ENCODE results near the gene M1AP.

Gene M1AP

DNA sequence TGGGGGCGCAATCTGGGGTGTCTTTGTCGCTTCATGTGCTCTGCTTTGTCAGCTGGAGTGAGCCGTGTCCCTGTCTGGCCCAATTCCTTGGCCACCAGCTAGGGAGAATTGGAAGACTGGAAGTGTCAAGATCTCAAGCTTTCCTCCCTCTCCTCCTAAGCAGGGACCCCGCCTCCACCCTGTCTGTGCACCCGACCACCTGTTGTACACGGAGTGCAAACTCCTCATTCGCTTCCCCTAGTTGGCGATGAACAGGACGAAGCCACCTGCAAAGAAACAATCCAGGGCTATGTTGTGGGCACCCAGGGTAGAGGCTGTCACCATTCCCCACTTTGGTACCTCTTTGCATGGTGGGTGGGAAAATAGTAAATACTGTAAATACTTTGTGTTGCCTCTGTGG is 120.4 kb downstream of the M1AP start:
- FAIRE-seq, result no peak
- no peak for DNase-seq (ENCODE audit: low spot score)

DNA sequence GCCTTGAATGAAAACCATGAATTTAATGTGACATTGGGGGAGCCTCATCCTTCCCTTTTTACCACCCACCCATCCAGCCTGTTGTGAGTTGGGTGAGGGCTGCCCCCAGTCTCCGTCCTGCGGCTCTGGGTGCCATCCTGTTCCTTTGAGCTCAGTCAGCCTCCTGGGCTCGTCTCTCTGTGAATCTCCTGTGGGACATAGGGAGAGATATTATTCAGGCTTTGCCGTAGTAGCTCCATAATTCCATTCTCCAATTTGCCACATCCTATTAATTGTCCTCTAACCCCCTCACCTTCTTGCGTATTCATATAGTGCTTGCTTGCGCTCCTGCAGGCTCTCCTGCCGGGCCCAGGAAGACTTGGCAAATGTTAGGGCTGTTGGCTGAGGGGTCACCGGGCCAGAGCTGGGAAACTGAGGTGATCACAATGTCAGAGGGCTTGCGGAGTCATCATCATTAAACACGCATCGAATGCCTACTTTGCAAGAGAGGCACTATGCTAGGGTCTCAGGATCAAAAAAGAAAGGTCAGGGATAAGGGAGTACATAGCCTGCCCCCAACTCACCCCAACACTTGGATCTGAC is 121.4 kb downstream of the M1AP start:
- DNase-seq (ENCODE audit: low spot score) (no peak), FAIRE-seq (no peak)

DNA sequence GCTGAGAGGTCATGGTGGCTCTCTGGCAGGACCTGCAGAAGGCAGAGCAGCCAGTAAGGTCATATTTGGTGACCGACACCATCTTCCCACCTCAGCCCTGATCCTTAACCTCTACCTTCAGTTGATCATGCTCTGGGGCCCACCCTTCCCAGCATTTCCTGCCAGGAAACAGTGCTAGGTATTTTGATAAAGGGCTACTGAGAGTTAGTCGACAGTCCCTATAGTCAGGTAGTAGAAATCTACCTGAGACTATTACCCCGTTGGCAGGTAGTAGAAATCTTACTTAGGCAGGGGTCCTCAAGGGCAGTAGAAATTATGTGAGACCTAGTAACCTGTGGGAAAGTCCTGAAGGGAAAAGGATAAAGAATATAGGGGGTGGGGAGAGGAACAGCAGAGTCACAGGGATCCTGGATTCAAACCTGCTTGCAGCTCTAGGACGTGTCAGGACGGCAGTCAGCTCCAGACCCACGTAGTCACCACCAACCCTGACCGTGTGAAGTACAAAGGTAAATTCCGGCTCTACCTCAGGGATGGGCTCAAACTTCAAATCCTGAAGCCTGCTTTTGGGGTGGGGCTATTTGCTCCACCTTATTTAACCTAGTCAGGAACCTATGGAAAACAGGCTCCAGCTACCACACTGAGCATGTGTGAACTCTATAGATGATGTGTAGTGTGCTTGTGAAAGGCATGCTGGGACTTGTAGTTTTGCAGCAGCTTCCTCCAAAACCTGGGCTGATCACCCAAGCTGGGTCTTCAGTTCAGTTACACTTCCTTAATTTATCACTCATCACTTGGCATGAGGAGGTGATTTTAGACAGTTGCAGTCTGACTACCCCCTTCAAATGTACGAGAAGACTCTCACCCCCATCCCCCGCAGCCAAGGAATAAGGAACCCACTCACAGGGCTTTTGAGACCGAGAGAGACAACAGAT is 122.1 kb downstream of the M1AP start, which contains the start of gene DQX1:
DQX1 (minus strand) TSS at position 515 of the 932 bp plus-strand sequence; CDS start at position 13, 502 bp downstream.
- DNase-seq (ENCODE audit: low spot score), result no peak
- no peak for FAIRE-seq

DNA sequence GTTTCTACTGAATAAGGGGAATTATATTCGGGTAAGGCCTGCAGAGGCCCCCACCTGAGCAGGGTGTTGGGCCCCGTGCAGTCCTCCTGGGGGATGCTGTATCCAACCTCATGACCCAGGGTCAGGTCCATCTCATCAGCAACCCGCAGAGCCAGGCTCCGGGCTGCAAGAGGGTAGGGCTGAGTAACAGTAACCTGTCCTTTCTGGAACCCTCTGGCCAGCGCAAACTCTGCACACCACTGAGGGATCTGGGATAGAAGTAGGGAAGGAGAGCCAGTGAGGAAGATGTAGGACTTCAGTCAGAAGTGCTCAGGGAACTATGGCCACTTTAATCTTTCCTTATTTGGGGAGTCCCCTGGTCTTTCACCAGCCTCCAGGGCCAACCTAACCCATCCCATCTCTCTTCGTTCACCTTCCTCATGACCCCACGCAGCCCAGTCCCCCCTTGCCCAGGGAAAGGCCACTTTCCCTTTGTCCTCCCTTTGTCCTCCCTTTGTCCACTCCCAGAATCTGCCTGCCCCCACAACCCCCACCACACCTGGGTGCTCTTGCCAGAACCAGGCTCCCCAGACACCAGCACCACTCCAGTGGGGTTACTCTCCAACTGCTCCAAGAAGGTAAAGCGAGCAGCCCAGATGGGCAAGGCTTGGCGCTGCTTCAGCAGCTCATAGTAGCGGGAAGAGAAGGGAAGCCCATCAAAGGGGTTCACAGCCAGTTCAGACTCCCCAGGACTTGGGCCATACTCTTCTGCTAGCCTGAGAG is 123.0 kb downstream of the M1AP start:
- FAIRE-seq, result no peak
- no peak for DNase-seq (ENCODE audit: low spot score)

DNA sequence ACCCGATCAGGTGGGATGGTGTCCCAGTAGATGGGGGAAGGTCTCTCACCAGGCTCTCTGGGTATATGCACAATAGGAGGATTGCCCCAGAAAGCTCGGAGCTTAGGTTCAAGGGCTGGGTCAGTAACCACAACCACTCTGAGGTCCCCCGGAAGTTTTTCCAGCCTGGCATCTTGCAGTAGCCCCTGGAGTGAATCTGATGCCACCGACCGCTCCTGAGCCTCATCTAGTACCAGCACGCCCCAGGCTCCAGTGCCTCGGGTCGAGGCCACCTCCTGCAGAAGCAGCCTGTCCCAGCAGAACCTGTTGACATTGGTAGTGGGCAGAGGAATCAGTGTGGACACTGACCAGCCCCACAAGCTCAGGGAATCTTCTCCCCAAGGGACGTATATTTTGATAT is 124.1 kb downstream of the M1AP start:
- no peak for FAIRE-seq
- DNase-seq (ENCODE audit: low spot score), result no peak

DNA sequence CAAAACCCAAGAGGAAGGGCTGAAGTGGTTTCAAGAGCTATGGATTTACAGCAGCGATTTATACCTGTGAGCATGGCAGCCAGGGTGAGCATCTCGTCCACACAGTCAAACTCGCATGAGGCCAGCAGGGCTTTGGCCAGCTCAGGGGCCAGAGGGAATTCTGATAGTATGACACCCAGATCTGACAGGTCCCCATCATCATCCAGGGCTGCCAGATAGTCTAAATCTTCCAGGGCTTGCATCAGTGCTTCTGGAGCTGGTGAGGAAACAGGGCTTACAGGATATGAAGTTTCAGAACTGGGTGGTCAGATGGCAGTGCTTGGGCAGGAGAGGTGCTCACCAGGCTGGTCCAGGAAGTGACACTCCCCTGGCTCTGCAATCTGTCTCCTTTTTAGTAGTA is 125.6 kb downstream of the M1AP start:
- DNase-seq (ENCODE audit: low spot score) (no peak), FAIRE-seq (no peak)

DNA sequence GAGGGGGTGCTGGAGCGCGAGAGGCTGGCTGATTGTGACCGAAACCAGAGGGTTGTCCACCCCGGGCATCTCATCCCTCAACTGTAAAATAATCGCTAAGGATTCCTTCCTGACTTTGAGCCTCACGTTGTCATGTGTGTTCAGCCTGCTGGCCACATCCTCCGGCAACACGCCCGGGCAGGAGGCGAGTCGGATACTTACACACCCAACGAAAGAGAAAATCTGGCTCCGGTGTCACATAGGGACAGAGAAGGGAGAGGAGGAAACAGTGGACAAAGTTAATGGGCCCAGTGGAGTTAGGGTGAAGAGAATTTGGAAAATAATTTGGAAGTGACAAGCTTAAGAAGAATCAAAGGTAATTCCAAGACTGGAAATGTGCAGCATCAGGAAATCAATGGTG is 131.5 kb downstream of the M1AP start:
- DNase-seq (ENCODE audit: low spot score), result no peak
- no peak for FAIRE-seq

DNA sequence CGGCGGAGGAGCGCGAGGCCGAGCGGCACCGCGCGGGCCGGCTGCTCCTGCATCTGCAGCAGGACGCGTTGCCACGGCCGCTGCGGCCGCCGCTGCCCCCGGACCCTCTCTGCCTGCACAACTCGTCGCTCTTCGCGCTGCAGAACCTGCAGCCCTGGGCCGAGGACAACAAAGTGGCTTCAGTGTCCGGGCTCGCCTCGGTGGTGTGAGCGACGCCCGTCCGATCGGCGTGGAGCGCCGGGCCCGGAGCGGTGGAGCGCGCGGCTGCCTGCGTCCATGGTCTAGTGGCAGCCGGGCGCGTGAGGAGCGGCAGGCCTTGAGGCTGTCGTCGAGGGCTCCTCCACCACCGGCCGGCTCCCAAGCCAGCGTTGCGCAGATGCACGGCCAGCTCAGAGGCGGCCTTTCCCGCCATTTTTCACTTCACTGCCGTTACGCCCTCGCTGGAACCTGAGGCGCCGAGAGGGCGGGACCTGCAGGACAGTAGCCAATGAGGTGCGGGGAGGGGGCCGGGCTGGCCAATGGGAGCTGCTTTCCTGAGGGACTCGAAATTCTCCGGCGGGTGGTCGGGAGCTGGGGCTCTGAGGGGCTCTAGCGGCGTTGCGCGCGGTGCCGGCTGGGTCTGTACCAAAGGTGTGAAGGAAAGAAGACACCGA is 132.0 kb downstream of the M1AP start:
- DNase-seq (ENCODE audit: low spot score), result no peak
- no peak for FAIRE-seq

DNA sequence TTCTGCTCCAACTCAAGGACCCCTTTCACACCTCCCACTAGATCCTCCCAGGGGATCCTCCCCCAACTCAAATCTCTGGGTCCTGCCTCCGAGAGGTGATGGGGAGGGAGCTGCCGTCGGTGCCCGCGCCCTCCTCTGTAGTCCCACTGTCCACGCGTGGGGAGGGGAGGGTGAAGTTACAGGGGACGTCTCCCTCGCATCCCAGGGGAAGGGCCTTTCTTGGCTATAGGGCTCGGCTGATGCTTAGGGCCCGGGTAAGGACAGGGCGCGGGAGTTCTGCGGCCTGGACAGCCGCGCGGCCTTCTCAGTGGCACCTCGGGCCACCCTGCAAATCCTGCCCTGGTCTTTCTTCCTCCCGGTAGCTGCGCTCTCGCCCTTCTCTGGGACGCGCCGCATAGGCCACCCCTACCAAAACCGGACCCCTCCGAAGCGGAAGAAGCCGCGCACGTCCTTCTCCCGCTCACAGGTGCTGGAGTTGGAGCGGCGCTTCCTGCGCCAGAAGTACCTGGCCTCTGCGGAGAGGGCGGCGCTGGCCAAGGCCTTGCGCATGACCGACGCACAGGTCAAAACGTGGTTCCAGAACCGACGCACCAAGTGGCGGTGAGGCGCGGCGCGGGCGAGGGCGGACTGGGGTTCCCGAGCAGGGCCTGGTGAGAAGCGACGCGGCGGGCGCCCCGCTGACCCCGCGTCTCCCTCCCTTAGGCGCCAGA is 132.7 kb downstream of the M1AP start:
- DNase-seq (ENCODE audit: low spot score) (no peak), FAIRE-seq (no peak)

DNA sequence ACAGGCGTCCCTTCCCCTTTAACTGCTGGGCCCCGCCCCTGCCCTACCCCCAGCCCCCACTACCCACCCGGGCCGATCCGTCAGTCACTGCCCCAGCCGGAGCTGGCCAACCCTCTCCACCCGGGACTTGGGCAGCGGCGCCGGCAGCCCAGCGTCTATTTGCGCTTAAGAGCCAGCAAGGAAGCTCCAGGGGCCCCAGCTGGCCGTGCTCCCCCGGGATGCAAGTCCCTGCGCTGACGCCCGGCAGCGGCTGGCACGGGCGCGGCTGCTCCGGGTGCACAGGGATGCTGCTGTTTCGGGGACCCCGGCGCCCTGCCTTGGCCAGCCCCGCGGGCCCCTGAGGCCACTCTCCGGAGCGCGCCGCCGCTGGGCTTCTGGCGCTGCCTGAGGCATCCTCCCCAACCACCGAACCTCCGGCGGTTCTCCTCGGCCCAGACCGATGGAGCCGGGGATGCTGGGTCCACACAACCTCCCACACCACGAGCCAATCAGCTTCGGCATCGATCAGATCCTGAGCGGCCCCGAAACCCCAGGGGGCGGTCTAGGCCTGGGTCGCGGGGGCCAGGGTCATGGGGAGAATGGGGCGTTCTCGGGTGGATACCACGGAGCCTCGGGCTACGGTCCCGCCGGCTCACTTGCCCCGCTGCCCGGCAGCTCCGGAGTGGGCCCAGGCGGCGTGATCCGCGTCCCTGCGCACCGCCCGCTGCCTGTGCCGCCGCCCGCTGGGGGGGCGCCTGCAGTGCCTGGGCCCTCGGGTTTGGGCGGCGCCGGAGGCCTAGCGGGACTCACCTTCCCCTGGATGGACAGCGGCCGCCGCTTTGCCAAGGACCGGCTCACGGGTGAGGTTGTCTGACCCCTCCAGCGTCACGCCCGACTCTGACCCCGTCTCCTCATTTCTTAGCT is 133.5 kb downstream of the M1AP start, which contains the start of gene TLX2:
TLX2 (plus strand) TSS at position 83 of the 903 bp plus-strand sequence; CDS start at position 440, 357 bp downstream.
- DNase-seq (ENCODE audit: low spot score) (no peak), FAIRE-seq (peak; percentile 62)

DNA sequence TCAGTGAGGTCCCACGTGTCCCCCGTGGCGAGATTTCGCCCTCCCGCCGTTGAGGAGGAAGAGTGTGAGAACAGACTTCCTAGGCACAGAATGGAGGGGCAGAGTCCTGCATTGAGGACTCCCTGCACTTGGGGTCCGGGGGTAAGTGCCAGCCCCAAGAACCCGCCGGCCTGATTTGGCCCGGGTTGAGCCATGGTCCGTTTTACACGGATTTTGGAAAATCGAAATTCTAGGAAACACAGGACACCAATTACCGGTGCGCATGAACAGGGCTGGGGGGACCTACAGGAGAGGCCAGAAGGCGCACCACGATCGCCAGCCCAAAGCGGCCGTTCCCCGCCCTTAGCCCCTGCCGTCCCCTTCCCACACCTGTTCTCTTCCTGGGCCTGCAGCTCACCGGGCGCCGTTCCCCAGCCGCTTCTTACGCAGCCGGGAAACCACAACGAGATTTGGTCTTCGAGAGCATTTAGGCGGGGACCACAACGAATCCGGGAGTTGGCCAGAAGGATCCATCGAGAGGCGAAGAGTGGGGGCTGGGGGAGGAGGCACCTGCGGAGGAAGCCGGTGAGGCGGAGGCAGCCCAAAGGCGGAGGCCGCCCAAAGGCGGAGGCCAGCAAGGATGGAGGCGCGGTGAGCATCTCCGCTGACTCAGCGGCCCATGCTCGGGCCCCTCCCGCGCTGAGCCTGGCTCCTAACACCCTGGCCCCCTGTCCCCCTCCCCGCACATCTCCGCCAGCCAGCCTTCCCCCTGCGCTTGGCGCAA is 134.3 kb downstream of the M1AP start:
- DNase-seq (ENCODE audit: low spot score), result peak; percentile 74
- no peak for FAIRE-seq

DNA sequence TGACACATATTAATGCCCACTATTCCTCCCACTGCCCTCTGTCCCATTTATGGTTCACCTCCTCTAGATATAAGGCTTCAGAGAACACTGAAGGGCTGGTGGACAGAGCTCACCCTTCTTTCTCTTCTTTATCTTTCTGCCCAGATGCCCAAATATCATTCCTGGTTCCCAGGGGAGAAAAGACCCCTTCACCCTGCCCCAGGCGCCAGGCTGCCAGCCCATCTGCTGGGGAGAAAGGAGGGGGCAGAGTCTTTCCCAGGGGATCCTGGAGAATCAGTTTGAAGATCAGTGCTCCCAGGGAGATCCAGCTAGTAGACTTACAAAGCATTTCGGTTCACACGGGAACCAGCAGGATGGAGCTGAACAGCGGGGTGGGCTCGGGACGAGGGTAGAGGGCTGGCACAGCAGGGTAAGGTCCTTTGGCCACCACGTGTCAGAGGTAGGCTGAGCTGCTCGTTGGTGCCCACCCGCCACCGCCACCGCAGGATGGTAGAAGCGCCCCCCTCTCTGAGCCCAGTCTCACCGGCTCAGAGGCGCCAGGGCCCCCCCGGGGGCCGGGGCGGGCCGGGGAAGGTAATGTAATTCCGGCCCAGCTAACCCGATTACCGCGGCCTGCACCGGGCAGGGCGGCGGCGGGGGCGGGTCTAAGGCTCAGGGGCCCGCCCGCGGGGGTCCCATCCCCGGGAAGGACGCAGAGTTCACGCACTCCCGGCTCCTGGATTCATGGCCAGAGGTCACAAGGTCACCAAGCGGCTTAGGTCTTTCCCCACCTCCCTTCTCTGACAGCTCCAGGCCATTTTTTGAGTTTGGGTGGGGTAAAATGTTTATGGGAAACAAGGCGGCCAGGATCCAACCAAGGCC is 135.2 kb downstream of the M1AP start:
- no peak for DNase-seq (ENCODE audit: low spot score)

DNA sequence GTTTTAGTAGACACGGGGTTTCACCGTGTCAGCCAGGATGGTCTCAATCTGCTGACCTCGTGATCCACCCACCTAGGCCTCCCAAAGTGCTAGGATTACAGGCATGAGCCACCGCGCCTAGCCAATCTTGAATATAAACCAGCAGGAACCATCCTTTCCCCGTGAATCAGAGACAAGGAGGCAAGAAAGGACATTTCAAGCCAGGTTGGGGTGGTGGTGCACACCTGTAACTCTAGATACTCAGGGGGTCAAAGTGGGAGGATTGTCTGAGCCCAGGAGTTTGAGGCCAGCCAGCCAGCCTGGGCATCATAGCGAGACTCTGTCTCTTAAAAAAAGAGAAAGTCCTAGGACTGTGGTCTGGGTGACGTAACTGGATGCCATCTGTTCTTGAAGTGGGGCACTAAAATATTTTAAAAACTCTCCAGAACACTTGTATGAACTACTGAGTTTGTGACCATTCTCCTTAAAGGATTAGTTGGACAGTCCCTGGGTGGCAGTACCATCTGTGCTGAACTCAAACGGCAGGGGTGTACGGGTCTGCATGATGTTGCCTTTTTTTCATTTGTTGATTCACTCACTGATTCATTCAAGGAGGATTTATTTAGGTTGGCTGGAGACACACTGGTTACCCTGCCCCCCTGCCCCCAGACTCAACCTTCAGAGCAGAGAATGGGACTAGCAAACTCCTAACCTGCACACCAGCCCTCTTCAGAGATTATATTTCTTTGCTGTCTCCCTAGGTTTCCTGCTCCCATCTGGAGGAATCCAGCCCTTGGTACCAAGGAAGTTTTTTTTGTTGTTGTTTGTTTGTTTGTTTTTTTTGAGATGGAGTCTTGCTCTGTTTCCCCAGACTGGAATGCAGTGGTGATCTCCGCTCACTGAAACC is 136.8 kb downstream of the M1AP start:
- no peak for FAIRE-seq
- DNase-seq (ENCODE audit: low spot score), result no peak

More for the DNA sequence above, 135.2 kb downstream of the M1AP start:
- FAIRE-seq, result no peak

DNA sequence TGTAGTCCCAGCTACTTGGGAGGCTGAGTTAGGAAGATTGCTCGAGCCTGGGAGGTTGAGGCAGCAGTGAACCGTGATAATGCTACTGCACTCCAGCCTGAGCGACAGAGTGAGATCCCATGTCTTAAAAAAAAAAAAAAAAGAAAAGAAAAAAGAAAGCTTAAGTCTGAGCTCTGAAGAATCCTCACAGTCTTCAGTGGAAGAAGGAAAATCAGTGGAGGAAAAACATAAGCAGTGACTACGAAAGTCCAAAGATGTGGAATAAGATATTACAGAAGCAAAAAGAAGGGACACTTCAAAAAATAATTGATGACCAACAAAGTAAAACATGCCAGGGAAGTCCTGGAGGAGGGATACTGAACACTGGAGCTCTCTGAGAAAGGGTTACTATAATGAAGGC is 137.9 kb downstream of the M1AP start:
- FAIRE-seq (no peak), DNase-seq (ENCODE audit: low spot score) (no peak)

DNA sequence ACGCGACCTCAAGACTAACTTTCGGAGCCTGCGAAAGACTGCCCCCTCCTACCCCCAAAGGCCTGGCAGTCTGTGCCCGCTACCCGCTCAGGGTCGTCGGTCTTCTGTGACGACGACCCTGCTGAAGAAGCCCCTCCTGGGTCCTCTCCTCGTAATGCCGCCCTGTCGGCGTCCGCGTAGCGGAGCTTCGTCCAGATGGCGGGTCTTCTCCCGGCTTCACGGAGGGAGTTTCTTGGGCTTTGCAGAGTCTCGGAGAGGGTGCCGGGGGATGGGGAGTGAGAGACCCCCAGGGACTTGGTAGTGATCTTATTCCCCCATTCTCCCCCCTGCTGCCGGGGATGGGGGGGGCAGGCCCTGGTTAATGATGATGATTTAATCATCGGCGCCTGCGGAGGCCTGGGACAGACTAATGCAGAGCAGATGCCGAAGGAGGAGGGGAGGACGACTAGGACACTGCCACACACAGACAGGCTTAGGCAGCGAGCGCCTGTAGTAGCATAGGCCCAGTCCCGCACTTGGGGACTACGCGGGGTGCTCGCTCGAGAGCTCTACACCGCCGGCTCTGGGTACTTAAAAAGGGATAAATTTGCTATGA is 140.1 kb downstream of the M1AP start:
- peak; percentile 65 for DNase-seq (ENCODE audit: low spot score)
- no peak for FAIRE-seq

All from urothelium cell line (cell line).